Keratinocyte (primary cell): Measurements from ENCODE around the gene B4GALNT2. TPM values are rescaled to one million over a fixed set of nuclear protein-coding genes. Genes with fewer than 3 reads are reported as not detected.

Experiments used
- DNase-seq: peaks from one replicate; pipeline ENCODE4 v3.0.0-alpha.2; 2011; ENCODE audit warnings: low read depth, missing footprints, low spot score
- FAIRE-seq: peaks from 2 replicates; lab custom pipeline; 2011; peaks lifted over from hg19 to GRCh38; lab: Jason Lieb, UNC
- H2AFZ ChIP-seq: 2 replicates; pipeline ENCODE4 v1.6.0; 2012; ENCODE audit warnings: low read length, control low read depth, inconsistent platforms; ENCODE audit not compliant: control insufficient read depth
- H3K27ac ChIP-seq: 2 replicates; pipeline ENCODE4 v1.5.1; 2011; ENCODE audit warnings: low read length; ENCODE audit not compliant: control insufficient read depth, insufficient read depth
- H3K27me3 ChIP-seq: 3 replicates; pipeline ENCODE4 v1.6.0; 2011; ENCODE audit warnings: low read length; ENCODE audit not compliant: control insufficient read depth, insufficient read depth; ENCODE audit errors: extremely low read depth
- H3K36me3 ChIP-seq, 2 experiments: 2 replicates in 1 of 2; 3 replicates in 1 of 2; pipeline ENCODE4 v1.5.1; 2011; ENCODE audit warnings: low read length in 2 of 2, mild to moderate bottlenecking in 1 of 2; ENCODE audit not compliant: control insufficient read depth in 2 of 2, insufficient read depth in 2 of 2; ENCODE audit errors: extremely low read depth in 1 of 2
- H3K4me1 ChIP-seq: 3 replicates; pipeline ENCODE4 v1.5.1; 2011; ENCODE audit warnings: low read length; ENCODE audit not compliant: control insufficient read depth, insufficient read depth; ENCODE audit errors: extremely low read depth
- H3K4me2 ChIP-seq: 3 replicates; pipeline ENCODE4 v1.6.0; 2011; ENCODE audit warnings: low read depth, low read length; ENCODE audit not compliant: control insufficient read depth, insufficient read depth; ENCODE audit errors: extremely low read depth
- H3K4me3 ChIP-seq, 3 experiments: fragments of 200-600 bp in 1 of 3; sonication (generic) in 1 of 3; 2 replicates in 2 of 3; 3 replicates in 1 of 3; pipeline ENCODE4 v1.5.1; 2011 to 2016; ENCODE audit warnings: low read length in 3 of 3, mild to moderate bottlenecking in 3 of 3, control low read depth in 2 of 3, inconsistent platforms in 1 of 3, low read depth in 1 of 3, mixed read lengths in 1 of 3, mixed run types in 1 of 3, moderate library complexity in 1 of 3; ENCODE audit not compliant: control insufficient read depth in 2 of 3, insufficient read depth in 2 of 3; ENCODE audit errors: extremely low read depth in 1 of 3
- H3K79me2 ChIP-seq: 2 replicates; pipeline ENCODE4 v1.6.0; 2012; ENCODE audit warnings: low read length; ENCODE audit not compliant: control insufficient read depth, insufficient read depth
- H3K9ac ChIP-seq: 3 replicates; pipeline ENCODE4 v1.6.0; 2011; ENCODE audit warnings: low read length; ENCODE audit not compliant: control insufficient read depth, insufficient read depth; ENCODE audit errors: extremely low read depth
- H3K9me1 ChIP-seq: 3 replicates; pipeline ENCODE4 v1.6.0; 2011; ENCODE audit warnings: low read length; ENCODE audit not compliant: control insufficient read depth, insufficient read depth; ENCODE audit errors: extremely low read depth
- H3K9me3 ChIP-seq: 2 replicates; pipeline ENCODE4 v1.5.1; 2012; ENCODE audit warnings: low read depth, low read length; ENCODE audit not compliant: control insufficient read depth
- H4K20me1 ChIP-seq: 3 replicates; pipeline ENCODE4 v1.6.0; 2011; ENCODE audit warnings: low read length; ENCODE audit not compliant: control insufficient read depth, insufficient read depth; ENCODE audit errors: extremely low read depth
- CTCF ChIP-seq, 3 experiments: IDR thresholded peaks in 1 of 3; conservative IDR thresholded peaks in 1 of 3; optimal IDR thresholded peaks in 1 of 3; 2 replicates in 2 of 3; 3 replicates in 1 of 3; pipeline versions ENCODE3 to v1.5.1; 2011; ENCODE audit warnings: low read length in 3 of 3, mild to moderate bottlenecking in 3 of 3, moderate library complexity in 2 of 3, control low read depth in 1 of 3, inconsistent platforms in 1 of 3; ENCODE audit not compliant: insufficient read depth in 2 of 3; ENCODE audit errors: extremely low read depth in 1 of 3
- EZH2 ChIP-seq: IDR thresholded peaks from one replicate; pipeline ENCODE4 v1.6.1; 2012; ENCODE audit warnings: inconsistent platforms, mild to moderate bottlenecking, low read length, moderate library complexity
- dilution Hi-C: fragments of 300-500 bp; cut with MboI; formaldehyde crosslinking; loops from one replicate; pipeline ENCODE4 v1.7.0; 2020; ENCODE audit warnings: low sequenced_read_pairs; ENCODE audit not compliant: extremely low pct_ligation_motif_present
- polyA plus RNA-seq, 5 experiments: library from polyadenylated mRNA; depleted of rRNA in 3 of 5; stranded (reverse) in 3 of 5; stranded (forward) in 1 of 5; unstranded in 1 of 5; fragments of >200 nt; gene quantifications; 1 replicate in 1 of 5; 2 replicates in 3 of 5; 3 replicates in 1 of 5; pipeline versions ENCODE4 v1.2.1 to v1.2.3, GENCODE V29; 2011 to 2012; ENCODE audit warnings: missing spikeins in 2 of 5, low read depth in 1 of 5, low replicate concordance in 1 of 5

B4GALNT2 gene
- polyA plus RNA-seq, 1 donor (not counting 4 experiments of a cell fraction or from before 2014, with no cell fraction given): 0.01 TPM

GRCh38 chr17:49180303-49180702 is 47.7 kb downstream of the B4GALNT2 start:
- FAIRE-seq: no peak
- no peak overlapping the region for H3K4me3 ChIP-seq
- no peak overlapping the region for H2AFZ ChIP-seq

GRCh38 chr17:49180998-49181635 is 48.5 kb downstream of the B4GALNT2 start:
- Histone ChIP-seq H4K20me1 (no peaks in the 10 kb centered on the region), H2AFZ (no peak overlapping the region), H3K9ac (no peak overlapping the region), H3K9me3 (peaks cover 5% of the 10 kb centered on the region), H3K36me3 (no peaks in the 10 kb centered on the region), H3K4me2 (no peak overlapping the region), H3K27ac (no peak overlapping the region), H3K4me1 (no peaks in the 10 kb centered on the region), H3K4me3 (no peak overlapping the region), H3K79me2 (no peaks in the 10 kb centered on the region), H3K27me3 (no peaks in the 10 kb centered on the region), H3K9me1 (no peaks in the 10 kb centered on the region)
- FAIRE-seq (no peak), DNase-seq (no peak)
- dilution Hi-C loops: no loop called here
- no peak for TF ChIP-seq CTCF (optimal IDR thresholded peaks at IDR 0.05 in 1 of 3, IDR thresholded peaks at IDR 0.05 in 1 of 3, conservative IDR thresholded peaks at IDR 0.05 in 1 of 3; ENCODE audit: extremely low read depth in 1 of 3, insufficient read depth in 2 of 3, low read length in 3 of 3)
- no peak for TF ChIP-seq EZH2

More at GRCh38 chr17:49180303-49180702, 47.7 kb downstream of the B4GALNT2 start:
- Histone ChIP-seq H3K9me1 (no peaks in the 10 kb centered on the region), H3K4me1 (no peaks in the 10 kb centered on the region), H3K9me3 (peaks cover 11% of the 10 kb centered on the region), H3K9ac (no peak overlapping the region), H3K4me2 (no peak overlapping the region), H3K27me3 (no peaks in the 10 kb centered on the region), H3K79me2 (no peaks in the 10 kb centered on the region), H3K27ac (no peak overlapping the region), H4K20me1 (no peaks in the 10 kb centered on the region), H3K36me3 (no peaks in the 10 kb centered on the region)
- dilution Hi-C loops: no loop called here
- TF ChIP-seq CTCF (optimal IDR thresholded peaks at IDR 0.05 in 1 of 3, IDR thresholded peaks at IDR 0.05 in 1 of 3, conservative IDR thresholded peaks at IDR 0.05 in 1 of 3; ENCODE audit: extremely low read depth in 1 of 3, insufficient read depth in 2 of 3, low read length in 3 of 3) (peak; percentile 67 to 80 (median 79)), EZH2 (no peak)
- DNase-seq: no peak
